H1 (cell line): ENCODE results near the gene PDIA2. TPM values are rescaled to one million over a fixed set of nuclear protein-coding genes. Genes with fewer than 3 reads are reported as not detected.
"Not testable (repeated sequence)": the region's sequence is repeated elsewhere in the genome, so short reads cannot be mapped to it uniquely, and the experiment has no call there.

ENCODE experiments used
- CTCF ChIA-PET: fragments of 300-600 bp; sonication (Branson Sonifier 250); formaldehyde crosslinking; loops from one replicate; lab custom pipeline; 2021; ENCODE audit not compliant: partially characterized antibody; lab: Charles Lee
- POLR2A ChIA-PET: fragments of 300-600 bp; sonication (Branson Sonifier 250); formaldehyde crosslinking; loops from one replicate; lab custom pipeline; 2021; ENCODE audit warnings: inconsistent platforms; ENCODE audit not compliant: partially characterized antibody; lab: Charles Lee
- DNase-seq, 2 experiments: peaks; one replicate each; pipeline versions ENCODE4 v3.0.0 to v3.0.0-alpha.2; 2010 to 2022; ENCODE audit warnings: low spot score in 2 of 2, low read depth in 1 of 2, mixed read lengths in 1 of 2
- FAIRE-seq: peaks from 2 replicates; lab custom pipeline; 2011; peaks lifted over from hg19 to GRCh38; lab: Jason Lieb, UNC
- H2AFZ ChIP-seq: 2 replicates; pipeline ENCODE4 v1.8.1; 2012; ENCODE audit warnings: low read length, inconsistent platforms
- H2AK5ac ChIP-seq: 2 replicates; pipeline ENCODE4 v1.6.1; 2013; ENCODE audit warnings: low read depth, low read length
- H2BK120ac ChIP-seq: replicated peaks from 2 replicates; pipeline ENCODE3; 2013; ENCODE audit warnings: low read depth, low read length, inconsistent platforms
- H2BK12ac ChIP-seq: 2 replicates; pipeline ENCODE4 v1.6.1; 2013; ENCODE audit warnings: low read depth, low read length
- H2BK15ac ChIP-seq: 2 replicates; pipeline ENCODE4 v1.6.1; 2013; ENCODE audit warnings: low read length
- H2BK20ac ChIP-seq: 2 replicates; pipeline ENCODE4 v1.6.1; 2013; ENCODE audit warnings: low read length
- H2BK5ac ChIP-seq: 2 replicates; pipeline ENCODE4 v1.6.1; 2013; ENCODE audit warnings: low read depth, low read length
- H3K14ac ChIP-seq: 2 replicates; pipeline ENCODE4 v1.6.1; 2013; ENCODE audit warnings: inconsistent platforms; ENCODE audit not compliant: insufficient read length
- H3K18ac ChIP-seq: 2 replicates; pipeline ENCODE4 v1.6.1; 2013; ENCODE audit warnings: low read length; ENCODE audit errors: extremely low read depth
- H3K23ac ChIP-seq: 2 replicates; pipeline ENCODE4 v1.6.1; 2013; ENCODE audit warnings: inconsistent platforms; ENCODE audit not compliant: insufficient read length
- H3K23me2 ChIP-seq: 2 replicates; pipeline ENCODE4 v1.6.1; 2013; ENCODE audit warnings: low read depth, low read length
- H3K27ac ChIP-seq: 2 replicates; pipeline ENCODE4 v1.6.1; 2011; ENCODE audit warnings: low read depth, low read length, inconsistent platforms
- H3K27me3 ChIP-seq, 4 experiments: replicated peaks in 1 of 4; 1 replicate in 1 of 4; 2 replicates in 3 of 4; pipeline versions ENCODE4 v1.6.1 to v1.8.1; 2011 to 2013; ENCODE audit warnings: low read length in 3 of 4, mild to moderate bottlenecking in 3 of 4, inconsistent platforms in 2 of 4, mixed read lengths in 2 of 4, moderate library complexity in 1 of 4; ENCODE audit not compliant: control insufficient read depth in 3 of 4, insufficient read depth in 3 of 4; ENCODE audit errors: extremely low read depth in 1 of 4
- H3K36me3 ChIP-seq, 4 experiments: 2 replicates each; pipeline versions ENCODE4 v1.6.1 to v1.8.1; 2011 to 2013; ENCODE audit warnings: mild to moderate bottlenecking in 4 of 4, low read length in 3 of 4, moderate library complexity in 2 of 4, control low read depth in 1 of 4, inconsistent platforms in 1 of 4; ENCODE audit not compliant: insufficient read depth in 4 of 4, control insufficient read depth in 2 of 4
- H3K4ac ChIP-seq: replicated peaks from 2 replicates; pipeline ENCODE3; 2013; ENCODE audit warnings: low read length, low read depth, mixed read lengths, inconsistent platforms; ENCODE audit not compliant: insufficient read length
- H3K4me1 ChIP-seq, 4 experiments: replicated peaks in 1 of 4; 1 replicate in 1 of 4; 2 replicates in 3 of 4; pipeline versions ENCODE4 v1.6.1 to v1.8.1; 2011 to 2013; ENCODE audit warnings: low read length in 3 of 4, inconsistent platforms in 2 of 4, mixed read lengths in 1 of 4; ENCODE audit not compliant: insufficient read depth in 4 of 4, control insufficient read depth in 3 of 4
- H3K4me2 ChIP-seq, 2 experiments: 2 replicates each; pipeline versions ENCODE4 v1.6.1 to v1.8.1; 2011 to 2013; ENCODE audit warnings: low read depth in 2 of 2, low read length in 2 of 2, control low read depth in 1 of 2, inconsistent platforms in 1 of 2, mild to moderate bottlenecking in 1 of 2; ENCODE audit not compliant: insufficient read depth in 1 of 2
- H3K4me3 ChIP-seq, 4 experiments: fragments of 200-600, 300-600 bp in 1 of 4; sonication (generic), shearing (Covaris generic), sonication (Bioruptor Twin) in 1 of 4; 2 replicates each; pipeline versions ENCODE4 v1.5.1 to v1.8.1; 2011 to 2016; ENCODE audit warnings: low read length in 4 of 4, low read depth in 3 of 4, control low read depth in 2 of 4, inconsistent platforms in 2 of 4, mild to moderate bottlenecking in 2 of 4, mixed read lengths in 1 of 4, moderate library complexity in 1 of 4; ENCODE audit not compliant: insufficient read depth in 2 of 4; ENCODE audit errors: extremely low read depth in 1 of 4
- H3K56ac ChIP-seq: replicated peaks from 2 replicates; pipeline ENCODE3; 2013; ENCODE audit warnings: low read depth, mild to moderate bottlenecking, mixed read lengths, low read length, inconsistent platforms; ENCODE audit not compliant: insufficient read length
- H3K79me1 ChIP-seq: 2 replicates; pipeline ENCODE4 v1.6.1; 2013; ENCODE audit warnings: low read depth, low read length, control low read depth
- H3K79me2 ChIP-seq, 2 experiments: 2 replicates each; pipeline versions ENCODE4 v1.6.1 to v1.8.1; 2012 to 2013; ENCODE audit warnings: low read length in 2 of 2, mild to moderate bottlenecking in 2 of 2, inconsistent platforms in 1 of 2; ENCODE audit not compliant: insufficient read depth in 2 of 2, control insufficient read depth in 1 of 2
- H3K9ac ChIP-seq, 4 experiments: replicated peaks in 1 of 4; 1 replicate in 1 of 4; 2 replicates in 3 of 4; pipeline versions ENCODE4 v1.6.1 to v1.8.1; 2011 to 2013; ENCODE audit warnings: low read depth in 3 of 4, low read length in 3 of 4, control low read depth in 2 of 4, mild to moderate bottlenecking in 2 of 4, moderate library complexity in 2 of 4, inconsistent platforms in 1 of 4; ENCODE audit errors: extremely low read depth in 1 of 4
- H3K9me3 ChIP-seq, 2 experiments: 2 replicates each; pipeline versions ENCODE4 v1.6.1 to v1.8.1; 2012 to 2013; ENCODE audit warnings: mild to moderate bottlenecking in 2 of 2, moderate library complexity in 2 of 2, control low read depth in 1 of 2, inconsistent platforms in 1 of 2, low read depth in 1 of 2, low read length in 1 of 2, mixed read lengths in 1 of 2; ENCODE audit not compliant: insufficient read depth in 2 of 2
- H4K20me1 ChIP-seq, 2 experiments: replicated peaks in 1 of 2; 2 replicates each; pipeline versions ENCODE3 to v1.8.1; 2011 to 2013; ENCODE audit warnings: inconsistent platforms in 2 of 2, low read length in 2 of 2, mild to moderate bottlenecking in 1 of 2; ENCODE audit not compliant: insufficient read depth in 2 of 2, control insufficient read depth in 1 of 2
- H4K5ac ChIP-seq: 2 replicates; pipeline ENCODE4 v1.6.1; 2013; ENCODE audit warnings: low read length, low read depth, mixed read lengths, inconsistent platforms; ENCODE audit not compliant: insufficient read length
- H4K8ac ChIP-seq: 2 replicates; pipeline ENCODE4 v1.8.0; 2013; ENCODE audit warnings: mild to moderate bottlenecking, moderate library complexity, low read length, inconsistent platforms; ENCODE audit not compliant: insufficient read depth; ENCODE audit errors: extremely low read depth
- H4K91ac ChIP-seq: replicated peaks from 2 replicates; pipeline ENCODE3; 2013; ENCODE audit warnings: low read length, mixed read lengths, inconsistent platforms; ENCODE audit not compliant: insufficient read length
- WGBS, 2 experiments: shearing (Covaris generic) in 1 of 2; methylation state at CpG; one replicate each; pipeline versions ENCODE4 v1.1.6 to v1.1.7; 2013 to 2015; ENCODE audit warnings: low lambda C conversion rate in 2 of 2, mixed read lengths in 2 of 2, inconsistent platforms in 1 of 2, low coverage in 1 of 2, missing lambda C conversion rate in 1 of 2; ENCODE audit not compliant: insufficient replicate concordance in 2 of 2, insufficient coverage in 1 of 2, insufficient read length in 1 of 2; ENCODE audit errors: extremely low coverage in 1 of 2, missing lambda C conversion rate in 1 of 2; 5-methylcytosine and 5-hydroxymethylcytosine counted together
- polyA plus RNA-seq, 7 experiments: library from polyadenylated mRNA; depleted of rRNA in 3 of 7; stranded (reverse) in 5 of 7; unstranded in 2 of 7; fragments of >200 nt in 5 of 7; fragments of 200-250 nt in 2 of 7; gene quantifications; 1 replicate in 5 of 7; 2 replicates in 1 of 7; 4 replicates in 1 of 7; pipeline versions ENCODE4 v1.2.1 to v1.2.3, GENCODE V29; 2011 to 2013; ENCODE audit warnings: missing spikeins in 2 of 7, mixed read lengths in 2 of 7
- total RNA-seq: library from RNA; stranded (reverse); fragmentation: NEBNext Ultra II Directional; extraction: Animal tissue kit (Norgen Biotek cat#: 25700); gene quantifications from 2 replicates; pipeline ENCODE4 v1.2.1, GENCODE V29; 2021

Gene PDIA2
- total and polyA plus RNA-seq, 2 of the 8 experiments (the other 6 are each of a cell fraction or from before 2014, with no cell fraction given) = 0.34 to 0.50 TPM

GRCh38 chr16:267562-267961, 15.4 kb upstream of the PDIA2 start:
- H4K91ac ChIP-seq, H3K9me3 ChIP-seq, H3K4me2 ChIP-seq, FAIRE-seq, H3K18ac ChIP-seq, H3K4me1 ChIP-seq, H4K5ac ChIP-seq, H3K56ac ChIP-seq, H3K27ac ChIP-seq, H4K20me1 ChIP-seq, H3K4ac ChIP-seq, H3K36me3 ChIP-seq, H3K27me3 ChIP-seq, H3K79me1 ChIP-seq, CTCF ChIA-PET, H2BK20ac ChIP-seq, H3K23ac ChIP-seq, H3K14ac ChIP-seq, H3K4me3 ChIP-seq, H2BK120ac ChIP-seq, H2BK15ac ChIP-seq, H4K8ac ChIP-seq, H2AFZ ChIP-seq, DNase-seq, H3K9ac ChIP-seq, H3K79me2 ChIP-seq, H3K23me2 ChIP-seq: not testable (repeated sequence)
- H2AK5ac ChIP-seq = peak overlapping the region; percentile 79; the same call in 1 of the 2 replicates
- H2BK12ac ChIP-seq = 0 out of 2 replicates have a peak overlapping the region, but pooled peaks have one; percentile 50
- H2BK5ac ChIP-seq = peak overlapping the region; percentile 3; the same call in 1 of the 2 replicates
- POLR2A ChIA-PET = interaction anchor here (1.0 to 2.4 kb wide), 2 partner anchors 16 to 40 kb away, joined by 3 to 13 read pairs; partner anchors contain the start of gene PDIA2
- WGBS, 2 experiments = 89% methylated on average over 17 of the region's 17 CpGs; no CpG with 5 or more reads in 1 of the 2 experiments
